Activated CD4-positive, alpha-beta T cell treated with anti-CD3 and anti-CD28 coated beads for 36 hours (primary cell): ENCODE data around the gene TMEM212. TPM values are rescaled to one million over a fixed set of nuclear protein-coding genes. Genes with fewer than 3 reads are reported as not detected.
"Not testable (repeated sequence)": the region's sequence is repeated elsewhere in the genome, so short reads cannot be mapped to it uniquely, and the experiment has no call there.

ENCODE experiments used
- ATAC-seq: fragments of 200-7000 bp; cut with Tn5 transposase; one replicate; pipeline ENCODE4 v1.10.0; 2021; ENCODE audit warnings: mild to moderate bottlenecking, moderate library complexity
- CTCF ChIA-PET: fragments of 350-600 bp; sonication (Branson Sonifier 250); formaldehyde crosslinking; loops from one replicate; lab custom pipeline; 2021; ENCODE audit warnings: antibody characterized with exemption; lab: Charles Lee
- POLR2A ChIA-PET: fragments of 350-600 bp; sonication (Branson Sonifier 250); formaldehyde crosslinking; loops from one replicate; lab custom pipeline; 2021; ENCODE audit warnings: antibody characterized with exemption, inconsistent platforms; lab: Charles Lee
- DNase-seq: peaks from one replicate; pipeline ENCODE4 v3.0.0-alpha.2; 2020
- H3K27ac Mint-ChIP-seq: one replicate; pipeline ENCODE4 v1.8.0; 2021; ENCODE audit warnings: mixed read lengths
- H3K27me3 Mint-ChIP-seq: one replicate; pipeline ENCODE4 v1.8.0; 2021; ENCODE audit warnings: mixed read lengths
- H3K36me3 Mint-ChIP-seq: one replicate; pipeline ENCODE4 v1.8.0; 2021; ENCODE audit warnings: low read depth, mixed read lengths
- H3K4me1 Mint-ChIP-seq: one replicate; pipeline ENCODE4 v1.8.0; 2021; ENCODE audit warnings: mixed read lengths
- H3K4me3 Mint-ChIP-seq: one replicate; pipeline ENCODE4 v1.8.0; 2021; ENCODE audit warnings: mild to moderate bottlenecking, moderate library complexity, mixed read lengths
- H3K9me3 Mint-ChIP-seq: one replicate; pipeline ENCODE4 v1.8.0; 2021; ENCODE audit warnings: low read depth, mixed read lengths
- intact Hi-C, 2 experiments: fragments of 100-400 bp; cut with DNase I in 1 of 2; cut with micrococcal nuclease in 1 of 2; formaldehyde crosslinking; loops; one replicate each; pipeline versions ENCODE4 v1.14.2 to v1.15.1; 2022 to 2024; cut with DNase I, micrococcal nuclease
- total RNA-seq, 2 experiments: library from RNA; stranded (reverse); gene quantifications; one replicate each; pipeline ENCODE4 v1.2.3, GENCODE V29; 2021

The TMEM212 gene
- total RNA-seq, 2 experiments from 2014 or later, result not detected

DNA sequence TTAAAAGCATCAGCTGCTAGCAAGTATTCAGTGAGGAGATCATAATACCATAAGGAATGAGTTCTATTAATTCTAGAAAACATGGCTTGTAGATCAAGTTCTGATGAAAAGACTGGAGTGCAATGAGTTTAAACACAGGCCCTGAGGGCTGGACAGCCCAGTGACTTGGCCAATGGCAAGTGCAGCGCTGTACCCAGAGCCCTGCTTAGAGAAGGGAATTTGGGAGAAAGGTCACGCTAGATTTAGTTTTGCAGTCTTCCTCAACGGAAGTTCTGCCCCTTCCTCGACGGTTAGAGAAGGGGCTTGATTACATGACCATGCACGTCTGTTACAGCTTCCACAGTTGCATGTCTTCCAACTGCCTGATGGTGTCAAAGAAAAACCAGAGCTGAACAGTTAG, 4.0 kb downstream of the TMEM212 start:
- DNase-seq, result no peak
- no peak for ATAC-seq
- no peak overlapping the region for H3K27ac Mint-ChIP-seq
- no peaks in the 10 kb centered on the region for H3K36me3 Mint-ChIP-seq
- no peaks in the 10 kb centered on the region for H3K9me3 Mint-ChIP-seq
- ChIA-PET POLR2A (no interaction called here), CTCF (interaction anchor here (1.4 kb wide), 1 partner anchor 19 kb away, joined by 3 read pairs; no protein-coding TSS in a partner anchor)
- intact Hi-C loops, result loop anchor here in 1 of 2 experiments (2.0 kb wide), 1 partner anchor 260 kb away; no protein-coding TSS in a partner anchor
- H3K4me3 Mint-ChIP-seq, result no peak overlapping the region
- H3K27me3 Mint-ChIP-seq, result peaks cover 7% of the 10 kb centered on the region
- H3K4me1 Mint-ChIP-seq, result peaks cover 21% of the 10 kb centered on the region

GRCh38 chr3:171847595-171848259, 4.6 kb downstream of the TMEM212 start:
- peaks cover 21% of the 10 kb centered on the region for H3K4me1 Mint-ChIP-seq
- DNase-seq (no peak), ATAC-seq (no peak)
- peaks cover 7% of the 10 kb centered on the region for H3K27me3 Mint-ChIP-seq
- no peak overlapping the region for H3K27ac Mint-ChIP-seq
- ChIA-PET POLR2A (no interaction called here), CTCF (interaction anchor here (0.5 to 1.4 kb wide), 2 partner anchors 18 to 772 kb away, joined by 3 to 4 read pairs; no protein-coding TSS in a partner anchor)
- H3K9me3 Mint-ChIP-seq, result no peaks in the 10 kb centered on the region
- H3K36me3 Mint-ChIP-seq, result no peaks in the 10 kb centered on the region
- intact Hi-C loops, result loop anchor here in 1 of 2 experiments (2.0 kb wide), 1 partner anchor 259 kb away; no protein-coding TSS in a partner anchor
- no peak overlapping the region for H3K4me3 Mint-ChIP-seq

- intact Hi-C loops, result no loop called here
These were observed 6.6 kb downstream of the TMEM212 start for GRCh38 chr3:171849617-171850319.

GRCh38 chr3:171850320-171850959, 7.3 kb downstream of the TMEM212 start:
- POLR2A ChIA-PET, result no interaction called here
- Mint-ChIP-seq H3K4me3 (no peak overlapping the region), H3K4me1 (peaks cover 21% of the 10 kb centered on the region)

More at GRCh38 chr3:171849617-171850319, 6.6 kb downstream of the TMEM212 start:
- POLR2A ChIA-PET, result no interaction called here
- CTCF ChIA-PET, result no interaction called here
- ATAC-seq (no peak), DNase-seq (no peak)
- Mint-ChIP-seq H3K4me1 (peaks cover 21% of the 10 kb centered on the region), H3K36me3 (no peaks in the 10 kb centered on the region), H3K27me3 (peaks cover 8% of the 10 kb centered on the region), H3K4me3 (no peak overlapping the region), H3K27ac (no peak overlapping the region), H3K9me3 (peaks cover 12% of the 10 kb centered on the region)

GRCh38 chr3:171850960-171851659, 8.0 kb downstream of the TMEM212 start:
- DNase-seq (no peak), ATAC-seq (no peak)
- no peak overlapping the region for H3K27ac Mint-ChIP-seq
- peaks cover 18% of the 10 kb centered on the region for H3K4me1 Mint-ChIP-seq
- no peaks in the 10 kb centered on the region for H3K36me3 Mint-ChIP-seq
- peaks cover 12% of the 10 kb centered on the region for H3K9me3 Mint-ChIP-seq
- ChIA-PET POLR2A (no interaction called here), CTCF (no interaction called here)
- H3K27me3 Mint-ChIP-seq, result peaks cover 8% of the 10 kb centered on the region
- H3K4me3 Mint-ChIP-seq, result no peak overlapping the region
- intact Hi-C loops, result no loop called here

More at GRCh38 chr3:171850320-171850959, 7.3 kb downstream of the TMEM212 start:
- no peak overlapping the region for H3K27ac Mint-ChIP-seq
- H3K9me3 Mint-ChIP-seq, result peaks cover 12% of the 10 kb centered on the region
- H3K27me3 Mint-ChIP-seq, result peaks cover 8% of the 10 kb centered on the region
- DNase-seq (no peak), ATAC-seq (no peak)
- CTCF ChIA-PET, result no interaction called here
- H3K36me3 Mint-ChIP-seq, result no peaks in the 10 kb centered on the region
- intact Hi-C loops, result no loop called here

DNA sequence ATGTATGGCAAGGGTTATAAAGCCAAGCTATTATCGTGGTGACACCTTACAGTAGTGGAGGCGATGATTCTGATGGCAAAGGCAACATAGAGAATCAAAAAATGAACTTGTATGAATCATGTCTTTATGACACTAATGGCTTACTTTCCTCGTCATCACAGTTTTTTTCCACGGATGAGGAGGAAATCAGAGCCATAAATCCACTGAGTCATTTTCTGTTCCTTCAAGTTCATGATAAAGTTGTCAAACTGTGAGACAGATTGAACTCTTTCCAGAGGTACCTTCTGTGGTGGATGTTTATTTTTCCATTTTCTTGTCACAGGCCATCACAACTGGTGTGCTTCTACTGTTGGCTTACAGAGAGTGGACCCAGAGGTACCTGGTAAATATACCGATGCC, 8.5 kb downstream of the TMEM212 start:
- no peak overlapping the region for H3K27ac Mint-ChIP-seq
- H3K27me3 Mint-ChIP-seq, result peaks cover 8% of the 10 kb centered on the region
- CTCF ChIA-PET, result no interaction called here
- POLR2A ChIA-PET, result no interaction called here
- peaks cover 12% of the 10 kb centered on the region for H3K9me3 Mint-ChIP-seq
- ATAC-seq (no peak), DNase-seq (no peak)
- intact Hi-C loops, result no loop called here
- no peak overlapping the region for H3K4me3 Mint-ChIP-seq
- H3K36me3 Mint-ChIP-seq, result no peaks in the 10 kb centered on the region
- H3K4me1 Mint-ChIP-seq, result peaks cover 12% of the 10 kb centered on the region

- Mint-ChIP-seq H3K4me3 (no peak overlapping the region), H3K27ac (no peak overlapping the region), H3K36me3 (no peaks in the 10 kb centered on the region), H3K4me1 (no peaks in the 10 kb centered on the region), H3K27me3 (peaks cover 6% of the 10 kb centered on the region), H3K9me3 (peaks cover 12% of the 10 kb centered on the region)
- ChIA-PET POLR2A (interaction anchor here (0.6 kb wide), 1 partner anchor 16 kb away, joined by 3 read pairs; no protein-coding TSS in a partner anchor), CTCF (no interaction called here)
- ATAC-seq, result no peak
- no peak for DNase-seq
- intact Hi-C loops, result no loop called here
These were observed 11.6 kb downstream of the TMEM212 start for GRCh38 chr3:171854649-171855305.

DNA sequence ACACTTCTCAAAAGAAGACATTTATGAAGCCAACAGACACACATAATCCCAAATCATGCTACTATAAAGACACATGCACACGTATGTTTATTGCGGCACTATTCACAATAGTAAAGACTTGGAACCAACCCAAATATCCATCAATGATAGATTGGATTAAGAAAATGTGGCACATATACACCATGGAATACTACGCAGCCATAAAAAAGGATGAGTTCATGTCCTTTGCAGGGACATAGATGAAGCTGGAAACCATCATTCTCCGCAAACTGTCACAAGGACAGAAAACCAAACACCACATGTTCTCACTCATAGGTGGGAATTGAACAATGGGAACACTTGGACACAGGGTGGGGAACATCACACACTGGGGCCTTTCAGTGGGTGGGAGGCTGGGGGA, 15.6 kb downstream of the TMEM212 start:
- H3K36me3 Mint-ChIP-seq, ATAC-seq, H3K27me3 Mint-ChIP-seq, POLR2A ChIA-PET, CTCF ChIA-PET, H3K4me1 Mint-ChIP-seq, intact Hi-C loops, H3K4me3 Mint-ChIP-seq, H3K27ac Mint-ChIP-seq, DNase-seq, H3K9me3 Mint-ChIP-seq: not testable (repeated sequence)

GRCh38 chr3:171860830-171861535, 17.8 kb downstream of the TMEM212 start:
- Mint-ChIP-seq H3K27me3 (peaks cover 2% of the 10 kb centered on the region), H3K36me3 (no peaks in the 10 kb centered on the region), H3K27ac (no peak overlapping the region), H3K9me3 (no peaks in the 10 kb centered on the region), H3K4me1 (no peaks in the 10 kb centered on the region), H3K4me3 (no peak overlapping the region)
- intact Hi-C loops, result no loop called here
- ChIA-PET POLR2A (no interaction called here), CTCF (interaction anchor here (1.2 kb wide), 1 partner anchor 216 kb away, joined by 3 read pairs; no protein-coding TSS in a partner anchor)
- no peak for DNase-seq
- no peak for ATAC-seq

- Mint-ChIP-seq H3K4me1 (no peaks in the 10 kb centered on the region), H3K27me3 (peaks cover 2% of the 10 kb centered on the region), H3K4me3 (no peak overlapping the region), H3K27ac (no peak overlapping the region), H3K9me3 (no peaks in the 10 kb centered on the region), H3K36me3 (no peaks in the 10 kb centered on the region)
- intact Hi-C loops, result no loop called here
- POLR2A ChIA-PET, result no interaction called here
- DNase-seq, result no peak
- CTCF ChIA-PET, result no interaction called here
- ATAC-seq, result no peak
These were observed 19.2 kb downstream of the TMEM212 start for GRCh38 chr3:171862392-171862791.
